Esophagus muscularis mucosa (tissue), 4 donors: Measurements from ENCODE around the gene SH3BGR.

Source experiments
- EP300 ChIP-seq: sonication (generic); formaldehyde crosslinking; IDR thresholded peaks from one replicate; pipeline ENCODE4 v1.6.1; 2017; ENCODE audit warnings: antibody characterized with exemption
- POLR2A ChIP-seq: fragments of 450-650 bp; IDR thresholded peaks from one replicate; pipeline ENCODE4 v1.6.1; 2017; ENCODE audit warnings: antibody characterized with exemption, moderate library complexity, mild to moderate bottlenecking, low read depth
- POLR2AphosphoS5 ChIP-seq, 2 donors: sonication (generic); formaldehyde crosslinking; IDR thresholded peaks; one replicate each; pipeline ENCODE4 v1.6.1; 2017; ENCODE audit warnings: antibody characterized with exemption in 2 of 2
- TF ChIP-seq, protein P1 (sequence below), 3 experiments: fragments of 200-600 bp in 2 of 3; fragments of 450-650 bp in 1 of 3; sonication (generic) in 2 of 3; IDR thresholded peaks; one replicate each; pipeline ENCODE4 v1.5.1; 2017 to 2019; ENCODE audit warnings: antibody characterized with exemption in 3 of 3, mild to moderate bottlenecking in 2 of 3, moderate library complexity in 1 of 3

DNA sequence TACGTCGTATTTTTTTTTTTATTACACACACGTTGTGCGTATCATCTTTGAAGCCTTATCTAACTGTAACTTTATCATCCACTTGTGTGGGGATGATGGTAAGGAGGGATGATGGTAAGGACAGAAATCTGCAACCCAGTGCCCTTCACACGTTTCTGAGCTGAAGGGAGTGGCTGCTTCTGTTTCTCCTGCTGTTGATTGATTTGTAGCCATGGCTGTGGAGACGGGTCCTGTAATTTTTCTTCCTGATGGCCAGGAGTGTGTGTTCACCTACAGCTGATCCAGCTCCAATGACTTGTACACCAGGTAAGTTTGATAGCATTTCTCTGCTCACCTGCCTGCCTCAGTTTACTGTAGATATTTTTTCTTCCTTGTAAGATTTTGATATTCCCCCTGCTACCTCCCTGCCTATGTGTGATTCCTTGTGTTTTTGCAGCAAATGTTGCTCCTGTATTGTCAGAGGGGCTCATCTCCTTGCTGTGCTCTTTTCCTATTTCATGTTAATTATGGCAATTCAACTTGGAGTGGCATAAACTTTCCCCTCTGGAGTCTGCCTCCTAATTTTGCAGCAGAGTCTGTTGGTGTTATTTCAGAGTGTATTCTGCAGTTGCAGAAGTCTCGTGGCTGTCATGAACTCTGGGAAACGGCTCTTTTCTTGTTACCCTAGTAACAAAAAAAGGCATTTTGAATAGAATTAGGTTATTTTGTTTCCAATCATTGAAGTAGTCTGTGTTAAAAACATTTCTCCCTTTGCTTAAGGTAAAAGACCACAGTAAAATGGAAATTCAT is 64.1 kb downstream of the SH3BGR start:
- TF ChIP-seq, protein P1, sequence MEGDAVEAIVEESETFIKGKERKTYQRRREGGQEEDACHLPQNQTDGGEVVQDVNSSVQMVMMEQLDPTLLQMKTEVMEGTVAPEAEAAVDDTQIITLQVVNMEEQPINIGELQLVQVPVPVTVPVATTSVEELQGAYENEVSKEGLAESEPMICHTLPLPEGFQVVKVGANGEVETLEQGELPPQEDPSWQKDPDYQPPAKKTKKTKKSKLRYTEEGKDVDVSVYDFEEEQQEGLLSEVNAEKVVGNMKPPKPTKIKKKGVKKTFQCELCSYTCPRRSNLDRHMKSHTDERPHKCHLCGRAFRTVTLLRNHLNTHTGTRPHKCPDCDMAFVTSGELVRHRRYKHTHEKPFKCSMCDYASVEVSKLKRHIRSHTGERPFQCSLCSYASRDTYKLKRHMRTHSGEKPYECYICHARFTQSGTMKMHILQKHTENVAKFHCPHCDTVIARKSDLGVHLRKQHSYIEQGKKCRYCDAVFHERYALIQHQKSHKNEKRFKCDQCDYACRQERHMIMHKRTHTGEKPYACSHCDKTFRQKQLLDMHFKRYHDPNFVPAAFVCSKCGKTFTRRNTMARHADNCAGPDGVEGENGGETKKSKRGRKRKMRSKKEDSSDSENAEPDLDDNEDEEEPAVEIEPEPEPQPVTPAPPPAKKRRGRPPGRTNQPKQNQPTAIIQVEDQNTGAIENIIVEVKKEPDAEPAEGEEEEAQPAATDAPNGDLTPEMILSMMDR (IDR thresholded peaks at IDR 0.05): no peak
- TF ChIP-seq EP300 (no peak), POLR2A (no peak), POLR2AphosphoS5 (IDR thresholded peaks at IDR 0.05) (no peak)
